ENCODE measurements around the gene GAS2L3.

- TF ChIP-seq, protein P1, sequence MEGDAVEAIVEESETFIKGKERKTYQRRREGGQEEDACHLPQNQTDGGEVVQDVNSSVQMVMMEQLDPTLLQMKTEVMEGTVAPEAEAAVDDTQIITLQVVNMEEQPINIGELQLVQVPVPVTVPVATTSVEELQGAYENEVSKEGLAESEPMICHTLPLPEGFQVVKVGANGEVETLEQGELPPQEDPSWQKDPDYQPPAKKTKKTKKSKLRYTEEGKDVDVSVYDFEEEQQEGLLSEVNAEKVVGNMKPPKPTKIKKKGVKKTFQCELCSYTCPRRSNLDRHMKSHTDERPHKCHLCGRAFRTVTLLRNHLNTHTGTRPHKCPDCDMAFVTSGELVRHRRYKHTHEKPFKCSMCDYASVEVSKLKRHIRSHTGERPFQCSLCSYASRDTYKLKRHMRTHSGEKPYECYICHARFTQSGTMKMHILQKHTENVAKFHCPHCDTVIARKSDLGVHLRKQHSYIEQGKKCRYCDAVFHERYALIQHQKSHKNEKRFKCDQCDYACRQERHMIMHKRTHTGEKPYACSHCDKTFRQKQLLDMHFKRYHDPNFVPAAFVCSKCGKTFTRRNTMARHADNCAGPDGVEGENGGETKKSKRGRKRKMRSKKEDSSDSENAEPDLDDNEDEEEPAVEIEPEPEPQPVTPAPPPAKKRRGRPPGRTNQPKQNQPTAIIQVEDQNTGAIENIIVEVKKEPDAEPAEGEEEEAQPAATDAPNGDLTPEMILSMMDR (IDR thresholded peaks at IDR 0.05): no peak
- TF ChIP-seq POLR2A (IDR thresholded peaks at IDR 0.05): no peak
Observed at GRCh38 chr12:100624571-100624970, 51.1 kb downstream of the GAS2L3 start.
